Testis (tissue), 3 donors: ENCODE measurements around the gene TXNRD2. TPM values are rescaled to one million over a fixed set of nuclear protein-coding genes. Genes with fewer than 3 reads are reported as not detected.

Experiments used
- DNase-seq: peaks from one replicate; pipeline ENCODE4 v3.0.0-alpha.2; 2019
- H3K27ac ChIP-seq, 2 donors: fragments of 200-600 bp; sonication (generic); one replicate each; pipeline ENCODE4 v1.5.1; 2019
- H3K27me3 ChIP-seq: fragments of 200-600 bp; sonication (generic); one replicate; pipeline ENCODE4 v1.5.1; 2019
- H3K36me3 ChIP-seq: fragments of 200-600 bp; sonication (generic); one replicate; pipeline ENCODE4 v1.5.1; 2017; ENCODE audit warnings: low read depth; ENCODE audit errors: missing control alignments
- H3K4me1 ChIP-seq: fragments of 200-600 bp; sonication (generic); one replicate; pipeline ENCODE4 v1.5.1; 2019
- H3K4me3 ChIP-seq, 2 donors: fragments of 200-600 bp; sonication (generic); one replicate each; pipeline ENCODE4 v1.5.1; 2017 to 2019
- H3K9me3 ChIP-seq: fragments of 200-600 bp; sonication (generic); one replicate; pipeline ENCODE4 v1.5.1; 2017
- POLR2A ChIP-seq: fragments of 450-650 bp; IDR thresholded peaks from one replicate; pipeline ENCODE4 v1.6.1; 2017; ENCODE audit warnings: antibody characterized with exemption, mild to moderate bottlenecking, moderate library complexity
- WGBS, 2 donors: methylation state at CpG; one replicate each; pipeline ENCODE4 v1.1.5; 2018; 5-methylcytosine and 5-hydroxymethylcytosine counted together
- intact Hi-C: fragments of 100-400 bp; cut with DNase I; formaldehyde crosslinking; loops from one replicate; pipeline ENCODE4 v1.15.1; 2023; ENCODE audit warnings: low total_unique reads
- polyA plus RNA-seq: library from polyadenylated mRNA; stranded (reverse); fragments of 350-450 nt; fragmentation: Illumina TruSeq; extraction: RNeasy Lipid Tissue Mini Kit (QIAGEN cat#74804); gene quantifications from one replicate; pipeline ENCODE4 v1.2.3, GENCODE V29; 2014; ENCODE audit warnings: low read depth, low replicate concordance; ENCODE audit not compliant: insufficient read depth
- total RNA-seq, 2 donors: library from RNA; depleted of rRNA; stranded (reverse); fragments of >200 nt; gene quantifications; one replicate each; pipeline ENCODE4 v1.2.3, GENCODE V29; 2016
- TF ChIP-seq, protein P1 (sequence below), 3 experiments: fragments of 450-650 bp in 2 of 3; fragments of 200-600 bp in 1 of 3; sonication (generic) in 1 of 3; IDR thresholded peaks; one replicate each; pipeline ENCODE4 v1.5.1; 2016 to 2019; ENCODE audit warnings: antibody characterized with exemption in 3 of 3, mild to moderate bottlenecking in 2 of 3, moderate library complexity in 1 of 3

The TXNRD2 gene
- total and polyA plus RNA-seq, 3 donors from 2014 or later: 28.7 to 49.9 (median 36.6) TPM

DNA sequence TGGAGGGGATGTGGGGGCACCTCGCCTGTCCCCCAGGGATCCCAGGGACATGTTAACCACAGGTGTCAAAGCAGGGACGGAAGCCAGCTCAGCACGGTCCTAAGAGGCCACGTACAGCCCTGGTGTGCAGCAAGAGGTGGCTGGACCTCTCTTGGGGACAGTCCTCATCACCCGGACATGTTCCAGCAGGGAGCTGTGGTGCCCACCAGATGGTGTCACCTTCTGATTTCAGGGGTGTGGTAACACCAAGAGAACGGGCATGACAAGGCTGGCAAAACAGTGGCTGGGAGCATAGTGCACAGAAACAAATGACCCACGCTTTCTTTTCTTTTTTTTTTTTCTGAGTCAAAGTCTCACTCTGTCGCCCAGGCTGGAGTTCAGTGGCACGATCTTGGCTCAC is 25.6 kb downstream of the TXNRD2 start:
- no peak overlapping the region for H3K27ac ChIP-seq
- peaks cover 3% of the 10 kb centered on the region for H3K4me1 ChIP-seq
- no peaks in the 10 kb centered on the region for H3K9me3 ChIP-seq
- no peak for TF ChIP-seq POLR2A
- TF ChIP-seq, protein P1, sequence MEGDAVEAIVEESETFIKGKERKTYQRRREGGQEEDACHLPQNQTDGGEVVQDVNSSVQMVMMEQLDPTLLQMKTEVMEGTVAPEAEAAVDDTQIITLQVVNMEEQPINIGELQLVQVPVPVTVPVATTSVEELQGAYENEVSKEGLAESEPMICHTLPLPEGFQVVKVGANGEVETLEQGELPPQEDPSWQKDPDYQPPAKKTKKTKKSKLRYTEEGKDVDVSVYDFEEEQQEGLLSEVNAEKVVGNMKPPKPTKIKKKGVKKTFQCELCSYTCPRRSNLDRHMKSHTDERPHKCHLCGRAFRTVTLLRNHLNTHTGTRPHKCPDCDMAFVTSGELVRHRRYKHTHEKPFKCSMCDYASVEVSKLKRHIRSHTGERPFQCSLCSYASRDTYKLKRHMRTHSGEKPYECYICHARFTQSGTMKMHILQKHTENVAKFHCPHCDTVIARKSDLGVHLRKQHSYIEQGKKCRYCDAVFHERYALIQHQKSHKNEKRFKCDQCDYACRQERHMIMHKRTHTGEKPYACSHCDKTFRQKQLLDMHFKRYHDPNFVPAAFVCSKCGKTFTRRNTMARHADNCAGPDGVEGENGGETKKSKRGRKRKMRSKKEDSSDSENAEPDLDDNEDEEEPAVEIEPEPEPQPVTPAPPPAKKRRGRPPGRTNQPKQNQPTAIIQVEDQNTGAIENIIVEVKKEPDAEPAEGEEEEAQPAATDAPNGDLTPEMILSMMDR (IDR thresholded peaks at IDR 0.05): no peak
- no peaks in the 10 kb centered on the region for H3K36me3 ChIP-seq
- DNase-seq: no peak
- H3K4me3 ChIP-seq: no peak overlapping the region
- no peaks in the 10 kb centered on the region for H3K27me3 ChIP-seq
- intact Hi-C loops: no loop called here
- 95% methylated on average over 9 of the region's 9 CpGs for WGBS, 2 donors

DNA sequence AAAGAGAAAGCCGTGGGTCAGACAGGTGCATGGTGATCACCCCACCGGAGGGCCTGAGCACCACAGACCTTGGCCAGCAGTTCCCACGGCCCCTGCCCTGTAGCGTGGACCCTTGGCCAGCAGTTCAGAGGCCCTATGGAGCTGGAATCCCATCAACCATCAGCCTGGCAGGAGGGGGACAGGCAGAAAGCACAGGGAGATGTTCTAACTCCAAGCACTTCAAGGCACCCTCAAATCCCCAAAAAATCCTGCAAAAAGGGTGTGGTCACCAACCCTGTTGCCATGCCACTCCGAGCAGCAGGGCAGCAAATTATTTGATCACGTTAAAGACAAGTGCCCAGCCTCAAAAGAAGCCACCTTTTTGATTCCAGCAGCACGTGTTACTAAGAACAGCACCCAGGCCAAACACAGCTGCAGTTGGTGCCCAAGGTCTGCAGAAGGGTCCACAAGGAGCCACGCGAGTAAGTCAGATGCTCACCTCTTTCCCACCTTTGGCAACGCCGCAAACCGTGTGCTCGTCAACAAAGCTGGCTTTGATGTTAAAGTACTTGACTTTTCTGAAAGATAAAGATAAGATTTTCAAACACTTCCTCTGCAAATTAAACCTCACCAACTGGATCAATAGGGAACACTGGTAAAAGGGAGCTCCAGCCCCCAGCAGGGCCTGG is 26.2 kb downstream of the TXNRD2 start:
- DNase-seq: no peak
- intact Hi-C loops: no loop called here
- Histone ChIP-seq H3K36me3 (no peaks in the 10 kb centered on the region), H3K27ac (no peak overlapping the region), H3K4me3 (no peak overlapping the region), H3K4me1 (peaks cover 3% of the 10 kb centered on the region), H3K9me3 (no peaks in the 10 kb centered on the region), H3K27me3 (no peaks in the 10 kb centered on the region)
- 85 to 96% methylated on average over 13 of the region's 13 CpGs for WGBS, 2 donors
- TF ChIP-seq POLR2A: no peak
- TF ChIP-seq, protein P1 (IDR thresholded peaks at IDR 0.05): no peak

DNA sequence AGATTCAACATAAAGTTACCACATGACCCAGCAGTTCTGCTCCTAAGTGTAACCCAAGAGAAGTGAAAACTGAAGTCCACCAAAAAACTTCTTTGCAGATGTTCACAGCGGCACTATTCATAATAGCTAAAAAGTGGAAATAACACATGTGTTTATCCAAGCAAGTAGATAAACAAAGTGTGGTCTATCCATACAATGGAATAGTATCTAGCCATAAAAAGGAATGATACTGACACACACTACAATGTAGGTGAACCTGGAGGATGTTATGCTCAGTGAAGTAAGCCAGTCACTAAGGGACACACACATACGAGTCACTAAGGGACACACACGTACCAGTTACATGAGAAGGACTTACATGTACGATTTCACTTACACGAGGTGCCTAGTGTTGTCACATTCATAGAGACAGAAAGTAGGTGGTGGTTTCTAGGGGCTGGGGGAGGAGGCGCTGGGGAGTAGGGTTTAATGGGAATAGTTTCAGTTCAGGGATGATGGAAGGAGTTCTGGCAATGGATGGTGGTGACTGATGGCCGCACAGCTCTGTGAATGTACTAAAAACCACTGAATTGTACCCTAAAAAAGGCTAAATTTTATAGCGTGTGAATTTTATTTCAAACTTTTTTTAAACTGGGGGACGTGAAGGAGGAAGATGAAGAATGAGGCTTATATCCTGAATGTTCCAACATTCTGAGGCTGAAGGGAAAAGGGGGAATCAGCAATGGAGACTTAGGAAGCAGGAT is 27.2 kb downstream of the TXNRD2 start:
- TF ChIP-seq, protein P1 (IDR thresholded peaks at IDR 0.05): no peak
- no peak for TF ChIP-seq POLR2A
- no peaks in the 10 kb centered on the region for H3K9me3 ChIP-seq

DNA sequence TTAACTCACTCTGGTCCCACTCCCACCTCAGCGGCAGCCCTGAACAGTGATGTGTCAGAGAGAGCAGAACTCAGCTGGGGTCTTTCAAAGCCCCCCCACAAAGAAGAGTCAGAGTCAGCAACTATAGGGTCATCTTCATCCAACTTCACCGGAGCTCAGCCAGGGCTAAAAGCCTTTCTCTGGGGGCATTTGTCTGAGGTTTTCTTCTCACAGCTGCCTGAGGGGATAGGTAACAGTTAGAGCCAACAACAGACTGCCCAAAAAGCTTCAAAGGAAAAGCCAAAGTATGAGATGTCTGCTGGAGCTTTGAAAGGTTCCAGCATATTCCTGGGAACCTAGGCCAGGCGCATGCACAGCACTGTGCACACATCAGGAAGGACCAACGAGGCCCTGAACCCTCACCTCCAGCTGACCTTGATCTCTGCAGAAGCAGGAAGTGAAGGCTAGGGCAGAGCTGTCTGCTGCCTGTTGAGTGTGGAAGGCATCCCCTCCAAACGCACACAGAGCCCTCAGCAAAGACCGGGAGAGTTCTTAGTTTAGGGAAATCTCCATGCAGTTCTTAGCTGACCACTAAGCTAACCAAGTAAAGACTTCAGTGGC is 28.2 kb downstream of the TXNRD2 start:
- Histone ChIP-seq H3K36me3 (no peaks in the 10 kb centered on the region), H3K4me3 (no peak overlapping the region), H3K27ac (no peak overlapping the region), H3K9me3 (no peaks in the 10 kb centered on the region), H3K27me3 (no peaks in the 10 kb centered on the region), H3K4me1 (peaks cover 3% of the 10 kb centered on the region)
- DNase-seq: no peak
- 88 to 91% methylated on average over 6 of the region's 6 CpGs for WGBS, 2 donors
- intact Hi-C loops: loop anchor here (5.0 kb wide), 1 partner anchor 181 kb away; no protein-coding TSS in a partner anchor
- TF ChIP-seq POLR2A: no peak
- TF ChIP-seq, protein P1 (IDR thresholded peaks at IDR 0.05): no peak

More for the DNA sequence above, 27.2 kb downstream of the TXNRD2 start:
- intact Hi-C loops: loop anchor here (5.0 kb wide), 1 partner anchor 182 kb away; no protein-coding TSS in a partner anchor
- DNase-seq: no peak
- H3K36me3 ChIP-seq: no peaks in the 10 kb centered on the region
- H3K4me3 ChIP-seq: no peak overlapping the region
- peaks cover 3% of the 10 kb centered on the region for H3K4me1 ChIP-seq
- H3K27ac ChIP-seq: no peak overlapping the region
- H3K27me3 ChIP-seq: no peaks in the 10 kb centered on the region
- WGBS, 2 donors: 94 to 95% methylated on average over 9 of the region's 9 CpGs
